Lower leg skin (tissue), 3 donors: ENCODE data around the gene PSAPL1.

Source experiments
- POLR2A ChIP-seq, 2 donors: fragments of 450-650 bp; IDR thresholded peaks; one replicate each; pipeline ENCODE4 v1.6.1; 2016 to 2017; ENCODE audit warnings: antibody characterized with exemption in 2 of 2, mild to moderate bottlenecking in 1 of 2, moderate library complexity in 1 of 2
- TF ChIP-seq, protein P1 (sequence below), 3 donors: fragments of 450-650 bp; IDR thresholded peaks; one replicate each; pipeline ENCODE4 v1.5.1; 2016; ENCODE audit warnings: antibody characterized with exemption in 3 of 3, mild to moderate bottlenecking in 3 of 3, moderate library complexity in 2 of 3

DNA sequence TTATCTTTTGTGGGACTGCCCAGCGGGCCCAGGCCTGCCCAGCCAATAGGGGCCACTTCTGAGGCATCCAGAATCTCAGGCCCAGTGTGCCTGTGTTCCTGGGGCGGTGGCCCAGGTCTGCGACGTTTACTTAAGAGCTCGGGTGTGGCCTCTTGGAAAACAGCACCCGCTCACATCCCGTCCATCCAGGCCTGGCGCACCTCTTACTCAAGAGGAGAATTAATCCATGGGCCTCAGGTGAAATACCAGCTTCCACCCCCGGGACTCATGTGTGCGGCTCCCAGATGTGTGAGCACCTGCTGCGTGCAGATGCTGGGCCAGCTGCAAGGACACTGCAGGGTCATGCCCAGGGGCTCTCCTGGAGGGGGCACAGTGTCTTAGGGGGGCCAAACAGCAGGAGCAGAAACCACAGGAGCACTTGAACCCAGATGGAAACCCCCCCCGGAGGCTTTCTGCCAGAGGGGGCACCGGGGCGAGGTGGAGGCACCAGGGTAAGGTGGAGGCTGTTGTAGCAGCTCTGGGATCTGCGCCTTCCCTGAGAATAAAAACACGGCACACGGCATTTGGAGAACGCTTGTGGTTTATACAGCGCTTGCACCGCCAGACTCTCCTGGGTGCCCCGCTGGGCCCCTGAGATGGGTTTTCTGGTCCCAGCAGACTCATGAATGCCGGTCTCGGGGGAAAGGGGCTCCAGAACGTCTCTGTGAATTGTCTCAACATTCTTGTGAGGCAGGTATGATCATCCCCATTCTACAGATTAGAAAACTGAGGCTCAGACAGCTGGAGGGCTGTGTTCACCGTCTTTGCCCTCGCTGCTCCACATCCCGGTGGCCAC lies 2.8 kb downstream of the PSAPL1 start:
- TF ChIP-seq, protein P1, sequence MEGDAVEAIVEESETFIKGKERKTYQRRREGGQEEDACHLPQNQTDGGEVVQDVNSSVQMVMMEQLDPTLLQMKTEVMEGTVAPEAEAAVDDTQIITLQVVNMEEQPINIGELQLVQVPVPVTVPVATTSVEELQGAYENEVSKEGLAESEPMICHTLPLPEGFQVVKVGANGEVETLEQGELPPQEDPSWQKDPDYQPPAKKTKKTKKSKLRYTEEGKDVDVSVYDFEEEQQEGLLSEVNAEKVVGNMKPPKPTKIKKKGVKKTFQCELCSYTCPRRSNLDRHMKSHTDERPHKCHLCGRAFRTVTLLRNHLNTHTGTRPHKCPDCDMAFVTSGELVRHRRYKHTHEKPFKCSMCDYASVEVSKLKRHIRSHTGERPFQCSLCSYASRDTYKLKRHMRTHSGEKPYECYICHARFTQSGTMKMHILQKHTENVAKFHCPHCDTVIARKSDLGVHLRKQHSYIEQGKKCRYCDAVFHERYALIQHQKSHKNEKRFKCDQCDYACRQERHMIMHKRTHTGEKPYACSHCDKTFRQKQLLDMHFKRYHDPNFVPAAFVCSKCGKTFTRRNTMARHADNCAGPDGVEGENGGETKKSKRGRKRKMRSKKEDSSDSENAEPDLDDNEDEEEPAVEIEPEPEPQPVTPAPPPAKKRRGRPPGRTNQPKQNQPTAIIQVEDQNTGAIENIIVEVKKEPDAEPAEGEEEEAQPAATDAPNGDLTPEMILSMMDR (IDR thresholded peaks at IDR 0.05): no peak
- no peak for TF ChIP-seq POLR2A (IDR thresholded peaks at IDR 0.05)
